PC-3 (cell line): ENCODE data around the gene KCNK10. TPM values are rescaled to one million over a fixed set of nuclear protein-coding genes. Genes with fewer than 3 reads are reported as not detected.

ENCODE experiments used
- ATAC-seq: fragments of 200-7000 bp; cut with Tn5 transposase; 2 replicates; pipeline ENCODE4 v1.9.1; 2020; ENCODE audit warnings: mild to moderate bottlenecking, moderate library complexity
- BruUV-seq: library from RNA; stranded (reverse); fragments of 400-500 nt; replicated peaks from 2 replicates; lab custom pipeline; 2021; lab: Mats Ljungman, UMichigan
- CTCF ChIA-PET: fragments of 300-600 bp; sonication (Branson Sonifier 250); formaldehyde crosslinking; loops from one replicate; lab custom pipeline; 2022; ENCODE audit warnings: antibody characterized with exemption; lab: Charles Lee
- POLR2A ChIA-PET: fragments of 300-600 bp; sonication (Branson Sonifier 250); formaldehyde crosslinking; loops from one replicate; lab custom pipeline; 2022; ENCODE audit warnings: antibody characterized with exemption; ENCODE audit not compliant: unreplicated experiment; lab: Charles Lee
- DNase-seq: peaks from one replicate; pipeline ENCODE4 v3.0.0-alpha.2; 2015
- H2AFZ ChIP-seq: fragments of 300-600 bp; sonication (generic); 2 replicates; pipeline ENCODE4 v1.6.0; 2016; ENCODE audit warnings: antibody characterized with exemption, low read length
- H3F3A ChIP-seq: fragments of 300-600 bp; sonication (generic); one replicate; pipeline ENCODE4 v1.6.0; 2017; ENCODE audit warnings: antibody characterized with exemption, low read length, control low read depth, mild to moderate bottlenecking; ENCODE audit not compliant: unreplicated experiment
- H3K27ac ChIP-seq: fragments of 300-600 bp; sonication (generic); 2 replicates; pipeline ENCODE4 v1.5.1; 2016; ENCODE audit warnings: mild to moderate bottlenecking, low read length
- H3K27me3 ChIP-seq: fragments of 300-600 bp; sonication (generic); 2 replicates; pipeline ENCODE4 v1.6.1; 2016; ENCODE audit warnings: low read length, mixed read lengths
- H3K36me3 ChIP-seq: fragments of 300-600 bp; sonication (generic); 2 replicates; pipeline ENCODE4 v1.6.1; 2016; ENCODE audit warnings: low read depth, mixed run types, low read length, mixed read lengths
- H3K4me1 ChIP-seq: fragments of 300-600 bp; sonication (generic); 2 replicates; pipeline ENCODE4 v1.5.1; 2016; ENCODE audit warnings: low read length; ENCODE audit not compliant: insufficient read depth
- H3K4me2 ChIP-seq: fragments of 300-600 bp; sonication (generic); 2 replicates; pipeline ENCODE4 v1.6.0; 2016; ENCODE audit warnings: low read length
- H3K4me3 ChIP-seq: fragments of 300-600 bp; sonication (generic); 2 replicates; pipeline ENCODE4 v1.5.1; 2016; ENCODE audit warnings: mild to moderate bottlenecking, low read length, mixed read lengths
- H3K79me2 ChIP-seq: fragments of 300-600 bp; sonication (generic); 2 replicates; pipeline ENCODE4 v1.6.1; 2017; ENCODE audit warnings: low read length, mixed read lengths
- H3K9ac ChIP-seq: fragments of 300-600 bp; sonication (generic); 2 replicates; pipeline ENCODE4 v1.6.0; 2016; ENCODE audit warnings: mild to moderate bottlenecking, low read length
- H3K9me2 ChIP-seq: fragments of 300-600 bp; sonication (generic); replicated peaks from 2 replicates; pipeline ENCODE4 v1.6.1; 2016; ENCODE audit warnings: mixed run types, low read length, mixed read lengths
- H3K9me3 ChIP-seq: fragments of 300-600 bp; sonication (generic); 2 replicates; pipeline ENCODE4 v1.6.1; 2016; ENCODE audit warnings: low read length, mixed read lengths
- H4K20me1 ChIP-seq: fragments of 300-600 bp; sonication (generic); 2 replicates; pipeline ENCODE4 v1.6.1; 2016; ENCODE audit warnings: low read length, mixed read lengths
- EZH2 ChIP-seq: fragments of 300-600 bp; sonication (generic); IDR thresholded peaks from one replicate; pipeline ENCODE4 v1.6.1; 2017; ENCODE audit warnings: antibody characterized with exemption, mild to moderate bottlenecking, low read length; ENCODE audit not compliant: unreplicated experiment
- EZH2phosphoT487 ChIP-seq: fragments of 300-600 bp; sonication (generic); IDR thresholded peaks from 2 replicates; pipeline ENCODE4 v1.6.1; 2018; ENCODE audit warnings: mild to moderate bottlenecking, antibody characterized with exemption, low read length, borderline replicate concordance
- intact Hi-C: fragments of 100-400 bp; cut with micrococcal nuclease; formaldehyde crosslinking; loops from 2 replicates; pipeline ENCODE4 v1.9.0; 2023
- total RNA-seq: library from RNA; depleted of rRNA; stranded (reverse); fragments of >200 nt; gene quantifications from 2 replicates; pipeline ENCODE4 v1.2.3, GENCODE V29; 2014; rRNA removed
- TF ChIP-seq, protein P1 (sequence below): fragments of 300-600 bp; sonication (generic); conservative IDR thresholded peaks from 2 replicates; pipeline ENCODE4 v1.5.1; 2017; ENCODE audit warnings: antibody characterized with exemption, low read depth, mild to moderate bottlenecking, low read length

The KCNK10 gene
- total RNA-seq, 1 experiment from 2014 or later: not detected

DNA sequence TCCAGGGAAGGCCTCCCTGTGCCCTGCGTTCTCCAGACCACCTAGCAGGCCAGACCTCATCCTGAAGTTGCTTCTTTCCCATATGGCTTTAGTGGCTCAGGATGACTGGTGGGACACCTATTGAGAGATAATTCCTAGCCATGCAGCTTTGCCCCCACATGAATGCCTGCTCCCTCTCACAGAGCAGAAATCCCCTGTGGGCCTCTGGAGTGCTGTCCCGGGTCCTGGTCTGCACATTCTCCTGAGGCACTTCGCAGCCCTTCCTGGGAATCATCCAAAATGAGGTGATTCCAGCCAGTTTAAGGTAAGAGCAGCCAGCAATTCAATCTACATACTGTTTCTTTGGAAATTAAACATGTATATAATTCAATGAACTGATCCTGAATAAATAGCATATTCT, 182.2 kb downstream of the KCNK10 start:
- H3F3A ChIP-seq: no peaks in the 10 kb centered on the region
- ChIA-PET CTCF (no interaction called here), POLR2A (no interaction called here)
- no peaks in the 10 kb centered on the region for H3K9me2 ChIP-seq
- H3K4me3 ChIP-seq: no peak overlapping the region
- DNase-seq: no peak
- no peak overlapping the region for H3K4me2 ChIP-seq
- H3K27ac ChIP-seq: no peak overlapping the region
- H3K79me2 ChIP-seq: no peaks in the 10 kb centered on the region
- H3K36me3 ChIP-seq: no peaks in the 10 kb centered on the region
- no peaks in the 10 kb centered on the region for H3K4me1 ChIP-seq
- no peak for ATAC-seq
- intact Hi-C loops: no loop called here
- no peaks in the 10 kb centered on the region for H4K20me1 ChIP-seq
- no peaks in the 10 kb centered on the region for H3K9me3 ChIP-seq
- BruUV-seq: no TSS peak
- H2AFZ ChIP-seq: no peak overlapping the region
- TF ChIP-seq EZH2: no peak
- TF ChIP-seq, protein P1, sequence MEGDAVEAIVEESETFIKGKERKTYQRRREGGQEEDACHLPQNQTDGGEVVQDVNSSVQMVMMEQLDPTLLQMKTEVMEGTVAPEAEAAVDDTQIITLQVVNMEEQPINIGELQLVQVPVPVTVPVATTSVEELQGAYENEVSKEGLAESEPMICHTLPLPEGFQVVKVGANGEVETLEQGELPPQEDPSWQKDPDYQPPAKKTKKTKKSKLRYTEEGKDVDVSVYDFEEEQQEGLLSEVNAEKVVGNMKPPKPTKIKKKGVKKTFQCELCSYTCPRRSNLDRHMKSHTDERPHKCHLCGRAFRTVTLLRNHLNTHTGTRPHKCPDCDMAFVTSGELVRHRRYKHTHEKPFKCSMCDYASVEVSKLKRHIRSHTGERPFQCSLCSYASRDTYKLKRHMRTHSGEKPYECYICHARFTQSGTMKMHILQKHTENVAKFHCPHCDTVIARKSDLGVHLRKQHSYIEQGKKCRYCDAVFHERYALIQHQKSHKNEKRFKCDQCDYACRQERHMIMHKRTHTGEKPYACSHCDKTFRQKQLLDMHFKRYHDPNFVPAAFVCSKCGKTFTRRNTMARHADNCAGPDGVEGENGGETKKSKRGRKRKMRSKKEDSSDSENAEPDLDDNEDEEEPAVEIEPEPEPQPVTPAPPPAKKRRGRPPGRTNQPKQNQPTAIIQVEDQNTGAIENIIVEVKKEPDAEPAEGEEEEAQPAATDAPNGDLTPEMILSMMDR: no peak
- no peak for TF ChIP-seq EZH2phosphoT487
- H3K9ac ChIP-seq: no peak overlapping the region
- no peaks in the 10 kb centered on the region for H3K27me3 ChIP-seq

DNA sequence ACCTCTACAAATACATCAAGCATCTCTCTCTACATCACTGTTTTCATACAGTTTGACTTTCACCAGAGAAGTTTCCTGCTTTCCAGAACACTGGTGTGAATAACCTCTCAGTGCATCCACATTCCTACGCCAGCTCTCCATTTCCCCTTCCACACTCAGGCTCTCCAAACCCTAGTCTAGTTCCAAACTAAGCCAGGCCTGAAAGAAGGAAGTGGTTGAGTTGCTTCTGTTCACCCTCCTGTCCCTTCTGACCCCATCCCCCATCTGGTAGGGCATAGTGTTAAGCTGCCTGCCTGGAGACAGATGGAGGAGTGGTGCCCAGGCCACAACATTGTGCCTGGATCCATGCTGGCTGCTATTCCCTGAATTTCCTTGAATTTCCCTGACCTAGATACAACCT, 185.7 kb downstream of the KCNK10 start:
- no peak for TF ChIP-seq EZH2
- TF ChIP-seq EZH2phosphoT487: no peak
- TF ChIP-seq, protein P1: no peak
- H3K4me3 ChIP-seq: no peak overlapping the region
- no peak for ATAC-seq
- no peaks in the 10 kb centered on the region for H4K20me1 ChIP-seq
- H3K27ac ChIP-seq: no peak overlapping the region
- BruUV-seq: no TSS peak
- DNase-seq: no peak
- CTCF ChIA-PET: no interaction called here
- H3K36me3 ChIP-seq: no peaks in the 10 kb centered on the region
- H3K4me2 ChIP-seq: no peak overlapping the region
- intact Hi-C loops: no loop called here
- H3K9ac ChIP-seq: no peak overlapping the region
- H3K9me2 ChIP-seq: no peaks in the 10 kb centered on the region
- no peaks in the 10 kb centered on the region for H3K79me2 ChIP-seq
- H2AFZ ChIP-seq: no peak overlapping the region
- no peaks in the 10 kb centered on the region for H3K9me3 ChIP-seq
- no peaks in the 10 kb centered on the region for H3K27me3 ChIP-seq
- H3K4me1 ChIP-seq: no peaks in the 10 kb centered on the region
- no peaks in the 10 kb centered on the region for H3F3A ChIP-seq
- POLR2A ChIA-PET: no interaction called here

Other genes starting within 250 kb of the KCNK10 start
- 2.8 and 3.9 TPM in 2 replicates for gene SPATA7, start 62.4 kb upstream of the KCNK10 start, total RNA-seq
- 6.3 TPM in 2 replicates for gene PTPN21, start 231.7 kb upstream of the KCNK10 start, total RNA-seq
- 51.5 and 58.2 TPM in 2 replicates for gene ZC3H14, start 239.8 kb upstream of the KCNK10 start, total RNA-seq